Breast epithelium (tissue), 4 donors: ENCODE measurements around the gene UBE4B. TPM values are rescaled to one million over a fixed set of nuclear protein-coding genes. Genes with fewer than 3 reads are reported as not detected.

Source experiments
- DNase-seq, 2 donors: peaks; one replicate each; pipeline ENCODE4 v3.0.0-alpha.2; 2019; ENCODE audit warnings: low spot score in 2 of 2
- H3K27ac ChIP-seq, 2 donors: fragments of 200-600 bp; sonication (generic) in 1 of 2; one replicate each; pipeline ENCODE4 v1.5.1; 2016 to 2019; ENCODE audit warnings: mild to moderate bottlenecking in 1 of 2
- H3K27me3 ChIP-seq, 2 donors: fragments of 200-600 bp; sonication (generic) in 1 of 2; one replicate each; pipeline versions ENCODE4 v1.5.1 to v1.6.0; 2017 to 2019; ENCODE audit warnings: control low read depth in 1 of 2, mild to moderate bottlenecking in 1 of 2
- H3K36me3 ChIP-seq: fragments of 200-600 bp; one replicate; pipeline ENCODE4 v1.5.1; 2019
- H3K4me1 ChIP-seq, 2 donors: fragments of 200-600 bp; sonication (generic); one replicate each; pipeline ENCODE4 v1.5.1; 2016 to 2019; ENCODE audit warnings: control low read depth in 1 of 2
- H3K4me3 ChIP-seq, 3 donors: fragments of 200-600 bp; sonication (generic); 1 replicate in 2 of 3; 2 replicates in 1 of 3; pipeline ENCODE4 v1.5.1; 2016 to 2019; ENCODE audit warnings: mild to moderate bottlenecking in 3 of 3, moderate library complexity in 2 of 3
- H3K9me3 ChIP-seq, 2 donors: fragments of 200-600 bp; sonication (generic) in 1 of 2; one replicate each; pipeline ENCODE4 v1.5.1; 2016 to 2019; ENCODE audit warnings: control low read depth in 1 of 2
- POLR2A ChIP-seq: fragments of 450-650 bp; IDR thresholded peaks from one replicate; pipeline ENCODE4 v1.6.1; 2016; ENCODE audit warnings: antibody characterized with exemption, mild to moderate bottlenecking, moderate library complexity
- POLR2AphosphoS5 ChIP-seq, 3 donors: sonication (generic); formaldehyde crosslinking; IDR thresholded peaks; one replicate each; pipeline ENCODE4 v1.6.1; 2017; ENCODE audit warnings: antibody characterized with exemption in 3 of 3
- intact Hi-C: fragments of 100-400 bp; cut with DNase I; formaldehyde crosslinking; loops from one replicate; pipeline ENCODE4 v1.15.1; 2023; ENCODE audit warnings: low total_unique reads
- total RNA-seq, 3 donors: library from RNA; depleted of rRNA; stranded (reverse); fragments of >200 nt; gene quantifications; one replicate each; pipeline ENCODE4 v1.1.0, GENCODE V29; 2016
- TF ChIP-seq, protein P1 (sequence below), 3 donors: fragments of 450-650 bp; IDR thresholded peaks; one replicate each; pipeline ENCODE4 v1.5.1; 2016 to 2017; ENCODE audit warnings: antibody characterized with exemption in 3 of 3, mild to moderate bottlenecking in 3 of 3, moderate library complexity in 3 of 3

The UBE4B gene
- total RNA-seq, 3 donors from 2014 or later, result 36.4 to 43.4 (median 41.7) TPM

DNA sequence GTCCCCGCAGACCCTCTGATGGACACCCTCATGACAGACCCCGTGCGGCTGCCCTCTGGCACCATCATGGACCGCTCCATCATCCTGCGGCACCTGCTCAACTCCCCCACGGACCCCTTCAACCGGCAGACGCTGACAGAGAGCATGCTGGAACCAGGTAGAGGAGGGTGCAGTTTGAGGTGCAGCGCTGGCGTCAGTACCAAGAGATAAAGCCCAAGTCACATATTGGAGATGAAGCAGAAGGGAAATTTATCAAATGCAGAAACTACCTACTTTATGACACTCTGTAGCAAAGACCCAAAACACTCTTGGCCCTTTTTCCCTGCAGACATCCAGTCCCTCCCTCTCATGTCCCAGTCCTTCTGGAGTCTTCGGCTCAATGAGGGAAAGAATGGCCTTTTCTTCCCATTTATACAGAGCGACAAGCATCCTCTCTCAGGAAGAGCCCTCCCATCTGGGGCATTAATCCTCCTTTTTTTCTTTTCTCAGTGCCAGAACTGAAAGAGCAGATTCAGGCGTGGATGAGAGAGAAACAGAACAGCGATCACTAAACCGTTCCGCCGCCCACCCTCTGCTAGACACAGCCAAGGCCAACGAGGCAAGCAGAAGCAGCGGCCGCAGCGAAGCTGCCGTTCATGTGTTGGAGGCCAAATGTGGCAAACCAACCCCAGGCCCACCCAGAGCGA is 146.8 kb downstream of the UBE4B start:
- DNase-seq, result no peak
- TF ChIP-seq POLR2AphosphoS5 (IDR thresholded peaks at IDR 0.05) (no peak), POLR2A (no peak)
- TF ChIP-seq, protein P1, sequence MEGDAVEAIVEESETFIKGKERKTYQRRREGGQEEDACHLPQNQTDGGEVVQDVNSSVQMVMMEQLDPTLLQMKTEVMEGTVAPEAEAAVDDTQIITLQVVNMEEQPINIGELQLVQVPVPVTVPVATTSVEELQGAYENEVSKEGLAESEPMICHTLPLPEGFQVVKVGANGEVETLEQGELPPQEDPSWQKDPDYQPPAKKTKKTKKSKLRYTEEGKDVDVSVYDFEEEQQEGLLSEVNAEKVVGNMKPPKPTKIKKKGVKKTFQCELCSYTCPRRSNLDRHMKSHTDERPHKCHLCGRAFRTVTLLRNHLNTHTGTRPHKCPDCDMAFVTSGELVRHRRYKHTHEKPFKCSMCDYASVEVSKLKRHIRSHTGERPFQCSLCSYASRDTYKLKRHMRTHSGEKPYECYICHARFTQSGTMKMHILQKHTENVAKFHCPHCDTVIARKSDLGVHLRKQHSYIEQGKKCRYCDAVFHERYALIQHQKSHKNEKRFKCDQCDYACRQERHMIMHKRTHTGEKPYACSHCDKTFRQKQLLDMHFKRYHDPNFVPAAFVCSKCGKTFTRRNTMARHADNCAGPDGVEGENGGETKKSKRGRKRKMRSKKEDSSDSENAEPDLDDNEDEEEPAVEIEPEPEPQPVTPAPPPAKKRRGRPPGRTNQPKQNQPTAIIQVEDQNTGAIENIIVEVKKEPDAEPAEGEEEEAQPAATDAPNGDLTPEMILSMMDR (IDR thresholded peaks at IDR 0.05), result no peak
- Histone ChIP-seq H3K4me3 (no peak overlapping the region), H3K4me1 (no peaks in the 10 kb centered on the region), H3K9me3 (no peaks in the 10 kb centered on the region), H3K36me3 (no peaks in the 10 kb centered on the region), H3K27me3 (no peaks in the 10 kb centered on the region), H3K27ac (no peak overlapping the region)
- intact Hi-C loops, result loop anchor here (5.0 kb wide), 1 partner anchor 122 kb away; no protein-coding TSS in a partner anchor

DNA sequence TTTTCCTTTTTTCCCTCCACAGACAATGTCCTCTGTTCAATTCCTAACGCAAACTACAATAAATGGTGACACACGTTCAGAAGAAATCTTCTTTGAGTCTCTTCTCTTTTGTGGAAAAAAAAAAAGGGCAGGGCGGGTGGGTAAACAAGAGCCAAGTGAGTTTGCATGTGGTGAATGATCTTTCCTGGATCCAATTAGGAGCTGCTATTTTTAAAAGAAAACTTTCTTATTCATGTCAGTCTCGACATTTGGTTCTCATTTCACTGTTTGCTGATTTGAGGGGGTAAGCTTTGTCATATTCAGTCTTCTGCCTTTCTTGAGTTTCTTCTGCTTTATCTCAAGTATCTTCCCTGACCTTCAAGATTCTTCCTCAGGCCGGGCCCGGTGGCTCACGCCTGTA is 148.4 kb downstream of the UBE4B start:
- Histone ChIP-seq H3K27ac (no peak overlapping the region), H3K4me1 (no peaks in the 10 kb centered on the region), H3K36me3 (no peaks in the 10 kb centered on the region), H3K27me3 (no peaks in the 10 kb centered on the region), H3K4me3 (no peak overlapping the region), H3K9me3 (no peaks in the 10 kb centered on the region)
- DNase-seq, result no peak
- intact Hi-C loops, result no loop called here
- TF ChIP-seq POLR2A, result no peak
- no peak for TF ChIP-seq POLR2AphosphoS5 (IDR thresholded peaks at IDR 0.05)
- TF ChIP-seq, protein P1 (IDR thresholded peaks at IDR 0.05), result no peak

DNA sequence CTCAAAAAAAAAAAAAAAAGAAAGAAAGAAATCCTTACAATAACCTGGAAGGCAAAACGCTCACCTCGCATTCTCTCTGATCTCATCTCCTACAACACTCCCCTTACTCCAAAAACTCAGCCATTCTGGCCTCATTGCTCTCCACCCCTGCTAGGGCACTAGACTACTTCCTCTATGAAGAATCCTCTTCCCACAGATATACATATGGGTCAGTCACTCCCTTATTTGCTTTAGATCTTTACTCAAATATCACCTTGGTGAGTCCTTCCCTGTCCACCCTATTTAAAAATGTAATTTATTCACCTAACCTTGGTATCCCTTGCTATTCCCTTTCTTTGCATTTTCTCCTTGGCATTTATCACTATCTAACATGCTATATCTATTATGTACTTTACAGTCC is 153.0 kb downstream of the UBE4B start:
- intact Hi-C loops, result loop anchor here (5.0 kb wide), 1 partner anchor 868 kb away; no protein-coding TSS in a partner anchor
- Histone ChIP-seq H3K27me3 (no peaks in the 10 kb centered on the region), H3K4me3 (no peak overlapping the region), H3K27ac (no peak overlapping the region), H3K36me3 (no peaks in the 10 kb centered on the region), H3K4me1 (no peaks in the 10 kb centered on the region), H3K9me3 (no peaks in the 10 kb centered on the region)
- TF ChIP-seq, protein P1 (IDR thresholded peaks at IDR 0.05), result no peak
- TF ChIP-seq POLR2A, result no peak
- no peak for TF ChIP-seq POLR2AphosphoS5 (IDR thresholded peaks at IDR 0.05)
- no peak for DNase-seq

DNA sequence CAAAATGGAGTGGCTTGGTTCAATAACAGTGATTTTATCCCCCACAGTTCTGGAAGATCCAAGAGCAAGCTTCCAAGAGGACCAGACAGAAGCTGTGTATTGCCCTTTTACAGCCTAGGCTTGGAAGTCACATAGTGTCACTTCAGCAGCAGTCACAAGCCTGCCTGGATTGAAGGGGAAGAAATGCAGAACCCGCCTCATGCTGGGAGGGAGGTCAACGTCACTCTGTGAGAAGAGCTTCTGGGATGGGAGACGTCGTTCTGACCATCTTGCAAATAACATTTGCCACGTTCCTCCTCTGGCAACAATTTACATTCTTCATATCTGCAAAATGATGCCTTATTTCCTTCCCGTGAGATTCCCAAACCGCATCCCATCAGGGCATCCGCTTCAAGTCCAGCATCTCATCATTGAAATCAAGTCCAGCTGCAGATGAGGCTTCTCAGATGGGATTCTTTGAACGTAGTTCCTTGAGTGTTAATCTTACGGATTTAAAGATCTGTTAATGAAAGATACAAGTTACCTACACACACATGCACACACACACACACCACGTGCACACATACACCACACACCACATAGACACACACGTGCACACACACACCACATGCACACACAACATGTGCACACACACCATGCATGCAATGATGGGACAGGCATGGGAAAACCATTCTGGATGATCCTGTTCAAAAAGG is 153.7 kb downstream of the UBE4B start:
- Histone ChIP-seq H3K4me1 (no peaks in the 10 kb centered on the region), H3K9me3 (no peaks in the 10 kb centered on the region), H3K4me3 (no peak overlapping the region), H3K27ac (no peak overlapping the region), H3K36me3 (no peaks in the 10 kb centered on the region), H3K27me3 (no peaks in the 10 kb centered on the region)
- DNase-seq, result no peak
- intact Hi-C loops, result loop anchor here (5.0 kb wide), 1 partner anchor 869 kb away; no protein-coding TSS in a partner anchor
- TF ChIP-seq POLR2AphosphoS5 (IDR thresholded peaks at IDR 0.05) (no peak), POLR2A (no peak)
- TF ChIP-seq, protein P1 (IDR thresholded peaks at IDR 0.05), result no peak

DNA sequence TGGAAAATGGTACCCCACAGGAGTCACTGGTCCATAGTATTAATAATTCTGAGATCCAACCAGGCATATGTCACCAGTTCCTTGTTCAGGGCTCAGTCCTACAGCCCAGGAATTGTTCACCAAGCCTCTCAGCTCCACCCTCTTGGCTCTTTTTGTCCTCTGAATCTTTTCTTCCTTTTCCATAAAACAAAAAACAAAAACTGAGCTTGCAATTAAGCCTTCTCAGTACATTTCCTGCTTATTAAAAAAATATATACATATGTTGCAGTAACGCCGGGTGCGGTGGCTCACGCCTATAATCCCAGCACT is 154.2 kb downstream of the UBE4B start:
- Histone ChIP-seq H3K36me3 (no peaks in the 10 kb centered on the region), H3K27me3 (no peaks in the 10 kb centered on the region), H3K9me3 (no peaks in the 10 kb centered on the region), H3K4me3 (no peak overlapping the region), H3K4me1 (no peaks in the 10 kb centered on the region), H3K27ac (no peak overlapping the region)
- no peak for DNase-seq
- intact Hi-C loops, result loop anchor here (5.0 kb wide), 1 partner anchor 870 kb away; no protein-coding TSS in a partner anchor
- TF ChIP-seq POLR2A (no peak), POLR2AphosphoS5 (IDR thresholded peaks at IDR 0.05) (no peak)
- TF ChIP-seq, protein P1 (IDR thresholded peaks at IDR 0.05), result no peak
